HEK293 (cell line): ENCODE data around the gene TNFRSF11A.

Experiments
- CTCF ChIA-PET: fragments of 350-600 bp; formaldehyde crosslinking; extraction: SDS; loops from one replicate; lab custom pipeline; 2021; ENCODE audit warnings: antibody characterized with exemption; lab: Yijun Ruan, JAX
- POLR2A ChIA-PET: fragments of 300-600 bp; formaldehyde crosslinking; extraction: SDS; loops from one replicate; lab custom pipeline; 2020; ENCODE audit warnings: antibody characterized with exemption, inconsistent platforms; lab: Yijun Ruan, JAX
- H3K27ac ChIP-seq: fragments of 200-500 bp; sonication (Bioruptor generic); 2 replicates; pipeline ENCODE4 v1.5.1; 2014; ENCODE audit warnings: low read depth, low read length, control low read depth, inconsistent platforms; ENCODE audit errors: extremely low read depth
- H3K36me3 ChIP-seq, 2 experiments: fragments of 200-500 bp in 1 of 2; sonication (Bioruptor generic) in 1 of 2; 1 replicate in 1 of 2; 2 replicates in 1 of 2; pipeline ENCODE4 v1.5.1; 2014 to 2017; ENCODE audit warnings: inconsistent platforms in 2 of 2, low read length in 2 of 2; ENCODE audit not compliant: control insufficient read depth in 2 of 2, insufficient read depth in 1 of 2
- H3K4me1 ChIP-seq: fragments of 200-500 bp; sonication (Bioruptor generic); 2 replicates; pipeline ENCODE4 v1.5.1; 2014; ENCODE audit warnings: mild to moderate bottlenecking, low read length, inconsistent platforms; ENCODE audit not compliant: control insufficient read depth, insufficient read depth
- H3K4me3 ChIP-seq: 2 replicates; pipeline ENCODE4 v1.5.1; 2011; ENCODE audit warnings: low read depth, mild to moderate bottlenecking, control low read depth, low read length, moderate library complexity
- H3K9me3 ChIP-seq: fragments of 200-500 bp; sonication (Bioruptor generic); 2 replicates; pipeline ENCODE4 v1.5.1; 2014; ENCODE audit warnings: low read depth, low read length, inconsistent platforms; ENCODE audit not compliant: control insufficient read depth, insufficient read depth
- BCL6B ChIP-seq: fragments of 450-650 bp; formaldehyde crosslinking; IDR thresholded peaks from 2 replicates; pipeline ENCODE4 v1.5.1; 2017; ENCODE audit warnings: missing biosample characterization, missing genetic modification characterization
- KLF8 ChIP-seq: fragments of 450-650 bp; formaldehyde crosslinking; IDR thresholded peaks from 2 replicates; pipeline ENCODE4 v1.5.1; 2016; ENCODE audit warnings: missing biosample characterization, missing genetic modification characterization
- MZF1 ChIP-seq: fragments of 450-650 bp; formaldehyde crosslinking; IDR thresholded peaks from 2 replicates; pipeline ENCODE4 v1.5.1; 2017; ENCODE audit warnings: missing biosample characterization, missing genetic modification characterization, borderline replicate concordance
- PRDM2 ChIP-seq: fragments of 450-650 bp; formaldehyde crosslinking; IDR thresholded peaks from 2 replicates; pipeline ENCODE4 v1.5.1; 2016; ENCODE audit warnings: missing biosample characterization, missing genetic modification characterization, borderline replicate concordance
- REST ChIP-seq: fragments of 450-650 bp; formaldehyde crosslinking; IDR thresholded peaks from 2 replicates; pipeline ENCODE4 v1.5.1; 2016; ENCODE audit warnings: missing biosample characterization, missing genetic modification characterization
- ZNF132 ChIP-seq: fragments of 450-650 bp; formaldehyde crosslinking; IDR thresholded peaks from 2 replicates; pipeline ENCODE4 v1.5.1; 2017; ENCODE audit warnings: missing biosample characterization, missing genetic modification characterization, borderline replicate concordance
- ZNF133 ChIP-seq: fragments of 450-650 bp; formaldehyde crosslinking; IDR thresholded peaks from 2 replicates; pipeline ENCODE4 v1.5.1; 2016; ENCODE audit warnings: missing biosample characterization, missing genetic modification characterization
- ZNF366 ChIP-seq: fragments of 450-650 bp; formaldehyde crosslinking; conservative IDR thresholded peaks from 2 replicates; pipeline ENCODE4 v1.5.1; 2016; ENCODE audit warnings: missing biosample characterization, missing genetic modification characterization
- ZNF544 ChIP-seq: fragments of 450-650 bp; formaldehyde crosslinking; IDR thresholded peaks from 2 replicates; pipeline ENCODE4 v1.5.0; 2017; ENCODE audit warnings: missing biosample characterization, missing genetic modification characterization
- ZNF600 ChIP-seq: fragments of 450-650 bp; formaldehyde crosslinking; IDR thresholded peaks from 2 replicates; pipeline ENCODE4 v1.5.1; 2016; ENCODE audit warnings: missing biosample characterization, missing genetic modification characterization
- ZNF624 ChIP-seq: fragments of 450-650 bp; formaldehyde crosslinking; IDR thresholded peaks from 2 replicates; pipeline ENCODE4 v1.5.1; 2017; ENCODE audit warnings: missing biosample characterization, missing genetic modification characterization
- ZNF785 ChIP-seq: fragments of 450-650 bp; formaldehyde crosslinking; IDR thresholded peaks from 2 replicates; pipeline ENCODE4 v1.5.1; 2016; ENCODE audit warnings: missing biosample characterization, missing genetic modification characterization
- ZNF837 ChIP-seq: fragments of 450-650 bp; formaldehyde crosslinking; IDR thresholded peaks from 2 replicates; pipeline ENCODE4 v1.5.1; 2016; ENCODE audit warnings: missing biosample characterization, missing genetic modification characterization
- TF ChIP-seq, protein P1 (sequence below): fragments of 450-650 bp; formaldehyde crosslinking; IDR thresholded peaks from 2 replicates; pipeline ENCODE4 v1.5.1; 2016; ENCODE audit warnings: missing biosample characterization, missing genetic modification characterization, low read depth

The TNFRSF11A gene

GRCh38 chr18:62407660-62408059 lies 82.5 kb downstream of the TNFRSF11A start (continued):
- TF ChIP-seq, protein P1, sequence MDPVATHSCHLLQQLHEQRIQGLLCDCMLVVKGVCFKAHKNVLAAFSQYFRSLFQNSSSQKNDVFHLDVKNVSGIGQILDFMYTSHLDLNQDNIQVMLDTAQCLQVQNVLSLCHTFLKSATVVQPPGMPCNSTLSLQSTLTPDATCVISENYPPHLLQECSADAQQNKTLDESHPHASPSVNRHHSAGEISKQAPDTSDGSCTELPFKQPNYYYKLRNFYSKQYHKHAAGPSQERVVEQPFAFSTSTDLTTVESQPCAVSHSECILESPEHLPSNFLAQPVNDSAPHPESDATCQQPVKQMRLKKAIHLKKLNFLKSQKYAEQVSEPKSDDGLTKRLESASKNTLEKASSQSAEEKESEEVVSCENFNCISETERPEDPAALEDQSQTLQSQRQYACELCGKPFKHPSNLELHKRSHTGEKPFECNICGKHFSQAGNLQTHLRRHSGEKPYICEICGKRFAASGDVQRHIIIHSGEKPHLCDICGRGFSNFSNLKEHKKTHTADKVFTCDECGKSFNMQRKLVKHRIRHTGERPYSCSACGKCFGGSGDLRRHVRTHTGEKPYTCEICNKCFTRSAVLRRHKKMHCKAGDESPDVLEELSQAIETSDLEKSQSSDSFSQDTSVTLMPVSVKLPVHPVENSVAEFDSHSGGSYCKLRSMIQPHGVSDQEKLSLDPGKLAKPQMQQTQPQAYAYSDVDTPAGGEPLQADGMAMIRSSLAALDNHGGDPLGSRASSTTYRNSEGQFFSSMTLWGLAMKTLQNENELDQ (tag by site-specific recombination): no peak
- TF ChIP-seq ZNF837 (tag by site-specific recombination) (no peak), ZNF624 (no peak), ZNF366 (no peak), PRDM2 (tag by site-specific recombination) (no peak), MZF1 (tag by site-specific recombination) (no peak), KLF8 (no peak), ZNF544 (tag by site-specific recombination) (no peak), ZNF132 (tag by site-specific recombination) (no peak), ZNF600 (tag by site-specific recombination) (no peak), ZNF785 (tag by site-specific recombination) (no peak)

- CTCF ChIA-PET: interaction anchor here (0.6 kb wide), 1 partner anchor 586 kb away, joined by 6 read pairs; no protein-coding TSS in a partner anchor
- H3K4me3 ChIP-seq: no peak overlapping the region
- no peak for TF ChIP-seq ZNF133
- TF ChIP-seq BCL6B (tag by site-specific recombination): no peak
- no peak for TF ChIP-seq REST (tag by site-specific recombination)
- TF ChIP-seq, all 188 proteins: peak for 0
- POLR2A ChIA-PET: no interaction called here
- Histone ChIP-seq H3K9me3 (no peaks in the 10 kb centered on the region), H3K27ac (no peak overlapping the region), H3K4me1 (no peaks in the 10 kb centered on the region), H3K36me3 (no peaks in the 10 kb centered on the region)
Observed at GRCh38 chr18:62409821-62410220, 84.7 kb downstream of the TNFRSF11A start.
